Measurements from ENCODE around the gene ZMYM4.
"Not testable (repeated sequence)": the region's sequence is repeated elsewhere in the genome, so short reads cannot be mapped to it uniquely, and the experiment has no call there.

The ZMYM4 gene

DNA sequence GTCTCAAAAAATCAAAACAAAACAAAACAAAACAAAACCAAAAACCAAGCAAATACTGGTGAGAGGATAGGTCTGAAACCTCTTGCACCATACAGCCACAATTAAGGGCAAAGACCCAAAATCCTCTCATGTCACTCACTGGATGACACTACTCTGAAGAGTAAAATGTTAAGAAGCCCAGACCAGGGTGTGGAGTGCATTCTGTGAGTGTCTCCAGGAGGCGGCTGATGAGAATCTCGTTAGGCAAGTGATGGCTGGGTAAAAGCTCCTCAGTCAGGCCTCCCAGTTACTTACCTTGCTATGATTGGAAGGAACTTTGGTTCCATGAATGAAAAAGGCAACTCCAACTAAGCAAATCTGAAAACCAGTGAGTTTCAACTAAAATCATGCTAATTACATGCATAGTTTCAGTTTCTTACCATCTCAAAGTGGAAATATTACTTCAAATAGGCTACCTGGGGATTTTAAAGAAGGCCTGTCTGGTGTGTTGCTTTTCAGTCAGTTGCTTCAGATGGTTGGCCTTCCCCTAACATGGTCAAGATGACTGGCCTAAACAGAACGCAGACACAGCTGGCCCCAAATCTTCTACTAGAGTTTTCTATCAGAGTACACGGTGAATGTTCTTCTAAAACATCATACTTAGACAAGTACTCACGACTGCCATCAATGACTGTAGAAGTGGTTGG lies 193.6 kb downstream of the ZMYM4 start:
- no peak for DNase-seq

DNA sequence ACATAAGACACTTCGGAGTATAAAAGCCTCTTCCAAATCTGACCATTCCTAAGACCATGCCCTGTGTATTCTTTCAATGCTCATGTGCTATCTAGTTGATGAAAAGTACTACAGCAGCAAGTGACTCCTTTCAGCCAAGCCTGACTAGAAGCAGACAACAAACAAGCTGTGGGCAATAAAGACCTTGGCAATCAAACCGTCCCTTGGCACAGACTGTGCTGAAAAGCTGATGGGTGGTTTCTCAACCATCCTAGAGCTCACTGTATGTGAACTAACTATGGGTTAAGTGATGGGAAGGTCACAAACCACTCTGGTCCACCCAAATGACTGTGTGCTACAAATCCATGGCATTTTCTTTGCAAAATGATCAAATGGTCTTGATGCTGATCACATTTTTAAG lies 194.7 kb downstream of the ZMYM4 start:
- DNase-seq: no peak

DNA sequence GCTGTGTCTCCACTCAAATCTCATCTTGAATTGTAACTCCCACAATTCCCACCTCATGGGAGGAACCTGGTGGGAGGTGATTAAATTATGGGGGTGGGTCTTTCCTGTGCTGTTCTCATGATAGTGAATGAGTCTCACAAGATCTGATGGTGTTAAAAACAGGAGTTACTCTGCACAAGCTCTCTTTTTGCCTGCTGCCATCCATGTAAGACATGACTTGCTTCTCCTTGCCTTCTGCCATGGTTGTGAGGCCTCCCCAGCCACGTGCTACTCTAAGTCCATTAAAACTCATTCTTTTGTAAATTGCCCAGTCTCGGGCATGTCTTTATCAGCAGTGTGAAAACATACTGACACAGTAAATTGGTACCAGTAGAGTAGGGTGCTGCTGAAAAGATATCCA lies 195.2 kb downstream of the ZMYM4 start:
- DNase-seq: not testable (repeated sequence)

DNA sequence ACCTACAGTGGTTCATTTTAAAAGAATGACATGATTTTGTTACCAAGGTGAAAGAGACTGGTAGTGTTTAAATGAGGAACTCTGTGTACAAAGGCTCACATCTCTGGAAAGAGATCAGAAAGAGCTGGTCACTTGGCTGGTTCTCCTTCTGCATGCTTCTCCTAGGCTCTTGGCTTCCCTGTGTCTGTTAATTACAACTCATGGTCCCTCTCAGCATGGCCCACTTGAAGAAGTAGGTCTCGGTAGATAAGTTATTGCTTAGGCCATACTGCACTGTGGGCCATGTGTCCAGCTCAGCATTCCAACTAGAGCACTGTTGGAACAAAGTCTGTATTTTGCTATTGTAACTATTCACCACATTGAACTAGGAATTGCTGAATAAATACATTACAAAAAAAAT lies 197.6 kb downstream of the ZMYM4 start:
- DNase-seq: no peak

DNA sequence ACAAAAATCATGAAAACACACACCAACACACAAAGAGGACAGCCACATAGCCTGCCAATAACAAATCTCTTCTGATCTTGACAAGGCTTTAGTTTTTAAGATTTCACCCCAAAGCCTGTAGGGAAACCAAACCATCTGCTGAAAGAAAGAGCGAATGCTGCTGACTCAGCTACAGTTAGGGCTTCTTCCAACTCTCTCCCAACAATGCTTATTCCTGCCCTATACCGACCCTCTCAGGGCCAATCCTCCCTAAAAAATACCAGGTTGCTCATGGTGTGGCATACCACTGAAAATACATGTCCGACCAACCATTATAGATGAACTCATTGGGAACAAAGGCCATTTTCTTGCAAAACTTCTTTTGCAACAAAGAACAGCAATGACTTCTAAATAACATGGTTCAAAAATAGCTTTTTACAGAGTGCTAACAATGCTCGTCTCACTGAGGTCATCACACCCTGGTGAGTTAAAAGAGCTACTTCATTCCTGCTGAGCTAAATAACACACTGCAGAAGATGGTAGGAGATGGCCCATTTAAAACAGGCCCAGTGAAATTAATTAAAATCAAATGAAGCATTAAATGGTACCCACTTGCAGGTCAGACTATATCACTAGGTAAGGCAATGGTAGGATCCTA lies 202.6 kb downstream of the ZMYM4 start:
- no peak for DNase-seq

All from NCI-H1930 (cell line).